Common myeloid progenitor, CD34-positive (primary cell): ENCODE measurements around the gene SLC8A2.

Experiments
- CTCF ChIA-PET: fragments of 350-600 bp; sonication (Branson Sonifier 250); formaldehyde crosslinking; loops from one replicate; lab custom pipeline; 2021; ENCODE audit warnings: antibody characterized with exemption; lab: Charles Lee
- POLR2A ChIA-PET: fragments of 350-600 bp; sonication (Branson Sonifier 250); formaldehyde crosslinking; loops from one replicate; lab custom pipeline; 2021; ENCODE audit warnings: antibody characterized with exemption; lab: Charles Lee
- DNase-seq, 3 donors: peaks; one replicate each; pipeline versions ENCODE4 v3.0.0 to v3.0.0-alpha.2; 2013
- H3K27ac ChIP-seq, 2 experiments: 1 replicate in 1 of 2; 2 replicates in 1 of 2; pipeline ENCODE4 v1.7.0; 2013; ENCODE audit warnings: inconsistent platforms in 2 of 2, low read length in 2 of 2, mild to moderate bottlenecking in 2 of 2, low read depth in 1 of 2, moderate library complexity in 1 of 2; ENCODE audit not compliant: severe bottlenecking in 2 of 2, insufficient read depth in 1 of 2, poor library complexity in 1 of 2
- H3K27me3 ChIP-seq, 5 experiments: replicated peaks in 2 of 5; 1 replicate in 3 of 5; 2 replicates in 2 of 5; pipeline versions ENCODE4 v1.6.1 to v1.7.0; 2013; ENCODE audit warnings: low read length in 4 of 5, mild to moderate bottlenecking in 2 of 5, moderate library complexity in 2 of 5, inconsistent platforms in 1 of 5; ENCODE audit not compliant: insufficient read depth in 5 of 5, control insufficient read depth in 4 of 5
- H3K36me3 ChIP-seq, 4 experiments: 1 replicate in 2 of 4; 2 replicates in 2 of 4; pipeline versions ENCODE4 v1.6.1 to v1.7.0; 2013; ENCODE audit warnings: low read length in 3 of 4, control low read depth in 1 of 4, mild to moderate bottlenecking in 1 of 4; ENCODE audit not compliant: control insufficient read depth in 4 of 4, insufficient read depth in 4 of 4
- H3K4me1 ChIP-seq, 4 experiments: 1 replicate in 3 of 4; 2 replicates in 1 of 4; pipeline versions ENCODE4 v1.6.1 to v1.7.1; 2013; ENCODE audit warnings: low read length in 3 of 4, mild to moderate bottlenecking in 3 of 4, control low read depth in 1 of 4, inconsistent platforms in 1 of 4, moderate library complexity in 1 of 4; ENCODE audit not compliant: control insufficient read depth in 4 of 4, insufficient read depth in 4 of 4; ENCODE audit errors: control extremely low read depth in 1 of 4
- H3K4me3 ChIP-seq, 7 experiments: 1 replicate in 4 of 7; 2 replicates in 3 of 7; pipeline versions ENCODE4 v1.5.1 to v1.7.0; 2013; ENCODE audit warnings: mild to moderate bottlenecking in 7 of 7, low read length in 6 of 7, moderate library complexity in 6 of 7, inconsistent platforms in 2 of 7, low read depth in 2 of 7, control low read depth in 1 of 7; ENCODE audit not compliant: insufficient read depth in 4 of 7, control insufficient read depth in 1 of 7; ENCODE audit errors: extremely low read depth in 1 of 7
- H3K9me3 ChIP-seq, 5 experiments: 1 replicate in 4 of 5; 2 replicates in 1 of 5; pipeline versions ENCODE4 v1.6.1 to v1.7.1; 2013; ENCODE audit warnings: low read length in 4 of 5, mild to moderate bottlenecking in 2 of 5, inconsistent platforms in 1 of 5, low read depth in 1 of 5, moderate library complexity in 1 of 5; ENCODE audit not compliant: control insufficient read depth in 4 of 5, insufficient read depth in 2 of 5; ENCODE audit errors: control extremely low read depth in 1 of 5
- WGBS: methylation state at CpG from one replicate; pipeline ENCODE4 v1.1.5; 2013; ENCODE audit not compliant: insufficient coverage; 5-methylcytosine and 5-hydroxymethylcytosine counted together

SLC8A2 gene

DNA sequence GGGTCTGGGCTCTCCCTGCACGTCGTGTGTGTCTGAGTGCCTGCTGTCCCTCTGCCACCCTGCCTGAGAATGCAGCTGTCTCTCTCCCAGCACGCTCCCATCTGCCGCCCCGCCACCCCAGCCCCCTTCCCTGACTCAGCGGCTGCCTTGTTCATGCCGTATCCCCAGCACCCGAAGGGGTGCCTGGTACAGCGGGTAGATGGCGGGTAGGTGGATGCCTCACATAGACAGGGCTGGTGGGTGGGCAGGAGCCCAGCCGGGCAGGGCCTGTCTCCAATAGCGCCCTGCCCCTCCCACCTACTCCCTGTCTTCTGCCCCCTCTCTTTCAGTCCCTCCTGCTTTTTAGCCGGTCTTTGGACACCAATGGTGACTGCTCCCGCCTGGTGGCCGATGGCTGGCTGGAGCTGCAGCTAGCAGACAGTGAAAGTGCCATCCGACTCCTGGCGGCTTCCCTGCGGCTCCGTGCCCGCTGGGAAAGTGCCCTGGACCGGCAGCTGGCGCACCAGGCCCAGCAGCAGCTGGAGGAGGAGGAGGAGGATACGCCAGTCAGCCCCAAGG, 92.2 kb downstream of the SLC8A2 start:
- Histone ChIP-seq H3K27ac (no peak overlapping the region), H3K36me3 (peaks cover 2 to 70% (median 51%) of the 10 kb centered on the region in 4 experiments), H3K4me3 (no peak overlapping the region), H3K27me3 (no peaks in the 10 kb centered on the region), H3K4me1 (peaks cover 0 to 21% (median 13%) of the 10 kb centered on the region in 4 experiments), H3K9me3 (no peaks in the 10 kb centered on the region)
- over 99% methylated on average over 21 of the region's 23 CpGs for WGBS
- ChIA-PET CTCF (no interaction called here), POLR2A (no interaction called here)
- DNase-seq, result no peak

DNA sequence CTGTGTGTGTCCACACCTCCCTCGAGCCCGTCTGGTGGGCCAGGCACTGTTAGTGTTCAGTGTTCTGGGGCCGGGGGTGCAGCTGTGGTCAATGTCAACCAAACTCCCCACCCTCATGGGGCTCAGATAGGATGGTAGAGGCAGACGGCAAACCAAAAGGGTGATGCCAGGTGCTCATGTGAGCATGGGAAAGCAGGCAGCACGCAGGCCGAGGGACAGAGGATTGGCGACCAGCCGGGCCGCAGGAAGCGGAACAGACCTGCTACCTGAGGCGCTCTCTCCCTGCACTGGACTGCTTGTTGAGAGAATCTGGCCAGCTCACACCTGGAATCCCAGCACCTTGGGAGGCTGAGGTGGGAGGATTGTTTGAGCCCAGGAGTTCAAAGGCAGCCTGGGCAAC, 93.4 kb downstream of the SLC8A2 start:
- Histone ChIP-seq H3K36me3 (peaks cover 2 to 81% (median 57%) of the 10 kb centered on the region in 4 experiments), H3K9me3 (no peaks in the 10 kb centered on the region), H3K4me1 (peaks cover 0 to 16% (median 13%) of the 10 kb centered on the region in 4 experiments), H3K4me3 (no peak overlapping the region), H3K27ac (no peak overlapping the region), H3K27me3 (no peaks in the 10 kb centered on the region)
- ChIA-PET CTCF (interaction anchor here (0.7 to 1.6 kb wide), 5 partner anchors 10 to 81 kb away, joined by 3 to 6 read pairs (median 3); no protein-coding TSS in a partner anchor), POLR2A (no interaction called here)
- 95% methylated on average over 10 of the region's 11 CpGs for WGBS
- DNase-seq, result no peak
